GM20431 (cell line): ENCODE data around the gene PTPRD.

Experiments used
- in situ Hi-C: fragments of 300-500 bp; cut with MseI, MboI; formaldehyde crosslinking; loops from one replicate; pipeline ENCODE4 v1.15.0; 2020; ENCODE audit warnings: low sequenced_read_pairs; ENCODE audit not compliant: unreplicated experiment

Gene PTPRD

GRCh38 chr9:8382777-8383527, 2229.8 kb downstream of the PTPRD start:
- in situ Hi-C loops = no loop called here

- in situ Hi-C loops = no loop called here
Measured at GRCh38 chr9:8382266-8382665, 2230.5 kb downstream of the PTPRD start.

DNA sequence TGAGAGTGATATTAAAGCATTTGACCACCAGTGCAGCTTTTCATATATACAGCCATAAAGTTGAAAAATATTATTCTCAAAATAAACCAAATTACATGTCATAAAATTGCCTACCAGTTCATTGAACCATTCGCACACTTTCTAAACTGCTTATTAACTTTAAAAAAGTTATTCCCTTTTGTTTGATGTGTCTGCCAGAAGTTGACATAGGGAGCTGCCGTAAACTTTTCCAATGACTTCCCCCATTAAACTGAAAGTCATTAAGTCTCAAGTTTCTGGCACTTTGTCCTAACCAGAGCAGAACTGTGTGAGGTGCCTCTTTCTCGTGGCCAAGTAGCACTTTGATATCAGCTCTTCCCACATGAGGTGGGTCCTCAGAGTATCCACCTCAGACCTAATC, 2231.2 kb downstream of the PTPRD start:
- in situ Hi-C loops = no loop called here

DNA sequence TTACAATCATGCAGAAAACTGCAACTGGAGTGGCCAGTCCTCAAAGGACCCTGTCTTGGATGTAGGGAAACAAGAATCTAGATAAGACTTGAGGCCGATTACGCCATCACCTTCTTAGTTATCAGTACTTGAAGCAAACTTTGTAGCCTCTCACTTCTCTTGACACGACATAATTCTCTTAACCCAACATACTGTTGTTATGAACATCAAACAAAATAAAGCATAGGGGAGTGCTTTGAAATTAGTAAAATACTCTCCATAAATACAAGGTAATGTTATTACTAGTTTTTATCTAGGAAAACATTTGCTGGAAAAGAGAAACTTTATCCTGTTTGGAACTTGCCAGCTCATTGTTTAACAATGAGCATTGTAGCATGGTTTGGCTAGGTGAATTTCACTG, 2238.3 kb downstream of the PTPRD start:
- in situ Hi-C loops = no loop called here

DNA sequence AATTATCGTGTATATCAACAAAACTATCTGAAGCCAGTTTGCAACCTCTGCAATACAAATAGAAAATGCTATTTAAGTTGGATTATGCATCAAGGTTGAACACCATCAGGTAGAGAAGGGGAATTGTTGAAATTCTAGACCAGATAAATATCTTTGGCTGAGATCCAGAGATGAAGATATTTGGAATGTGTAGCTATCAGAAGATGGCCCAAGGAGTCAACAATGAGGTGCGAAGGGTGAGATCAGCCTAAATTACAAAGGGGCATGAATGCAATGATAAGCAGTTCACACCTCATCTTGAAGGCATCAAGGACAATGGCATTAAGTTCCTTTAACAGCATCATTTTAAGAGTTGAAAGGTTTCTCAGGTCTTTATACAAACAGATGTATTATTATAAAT, 2241.1 kb downstream of the PTPRD start:
- in situ Hi-C loops = no loop called here

GRCh38 chr9:8366161-8366926, 2246.5 kb downstream of the PTPRD start:
- in situ Hi-C loops = no loop called here

DNA sequence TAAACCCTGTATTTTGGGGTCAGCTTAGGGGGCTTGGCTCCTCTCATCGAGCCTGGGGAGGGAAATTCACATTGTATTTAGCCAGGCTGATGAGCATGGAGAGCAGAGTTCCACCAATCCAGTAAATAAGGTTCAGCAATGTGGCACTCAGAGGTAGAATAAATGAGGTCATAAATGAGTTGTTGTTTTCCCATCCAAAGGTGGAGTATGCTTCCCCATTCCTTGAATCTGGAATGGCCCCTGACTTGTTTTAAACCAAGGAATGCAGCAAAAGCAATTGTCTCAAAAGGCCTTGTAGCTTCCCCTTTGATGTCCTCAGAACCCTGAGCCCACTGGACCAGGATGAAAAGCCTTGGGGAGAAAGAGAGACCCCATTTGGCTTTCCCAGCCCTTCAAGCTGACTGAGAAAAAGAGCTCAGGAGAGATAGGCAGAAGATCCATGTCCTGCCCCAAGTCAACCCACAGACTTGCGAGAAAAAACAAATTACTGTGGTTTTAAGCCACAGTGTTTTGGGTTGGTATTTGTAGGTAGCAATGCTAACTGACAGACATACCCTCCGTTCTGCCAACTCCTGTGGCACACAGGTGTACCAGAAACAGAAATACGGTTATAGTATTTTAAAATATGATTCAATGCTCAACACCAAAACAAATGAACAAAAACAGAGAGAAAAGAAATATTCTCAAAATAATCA, 2247.2 kb downstream of the PTPRD start:
- in situ Hi-C loops = no loop called here

DNA sequence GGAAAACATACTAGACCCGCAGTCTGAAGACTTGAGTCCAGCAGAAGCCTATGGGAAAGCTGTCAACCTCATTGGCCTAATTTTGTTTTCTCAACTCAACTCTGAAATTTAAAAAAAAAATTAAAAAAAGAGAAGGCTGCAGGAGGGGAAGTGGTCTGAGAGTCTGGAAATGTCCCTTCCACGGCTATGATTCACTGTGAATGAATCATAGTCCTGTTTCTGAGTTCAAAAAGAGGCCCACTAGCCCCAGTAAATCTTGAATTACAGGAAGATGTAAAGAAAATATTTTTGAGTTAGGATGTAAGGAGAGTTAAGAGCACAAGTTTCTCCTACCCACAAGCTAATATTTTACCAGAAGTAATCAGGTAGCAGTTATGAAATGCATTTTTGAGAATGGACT, 2247.8 kb downstream of the PTPRD start:
- in situ Hi-C loops = no loop called here

DNA sequence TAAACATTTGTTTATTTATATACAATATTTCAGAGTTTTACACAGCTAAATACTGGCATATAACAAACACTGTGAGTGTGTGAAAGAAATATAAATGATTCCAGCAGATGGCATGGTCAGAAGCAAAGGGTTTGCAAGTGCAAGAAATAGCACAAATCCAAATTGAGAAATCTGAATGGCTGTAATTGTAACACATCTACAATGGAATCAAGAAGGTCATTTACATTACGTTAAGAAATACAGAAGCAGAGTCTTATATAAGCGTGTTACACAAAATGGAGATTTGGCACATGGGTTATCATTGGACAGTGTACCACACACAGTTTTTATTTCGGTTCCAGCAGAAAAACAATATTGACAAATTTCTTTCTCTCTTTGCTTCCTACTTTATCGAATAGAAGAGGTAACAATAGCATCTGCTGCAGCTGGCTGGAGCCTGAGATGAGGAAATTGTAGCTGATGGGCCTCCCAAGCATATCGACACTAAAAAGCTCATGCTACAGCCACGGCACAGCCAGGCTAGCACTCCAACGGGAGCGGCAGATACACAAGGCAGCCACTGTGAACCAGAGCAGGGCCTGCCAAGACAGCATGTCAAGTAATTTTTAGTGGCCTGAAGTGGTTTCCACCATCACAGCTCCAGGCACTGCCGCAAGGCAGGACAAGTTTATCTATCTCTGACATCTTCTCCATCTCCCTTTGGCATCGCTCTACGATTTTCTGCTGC, 2248.6 kb downstream of the PTPRD start:
- in situ Hi-C loops = no loop called here

DNA sequence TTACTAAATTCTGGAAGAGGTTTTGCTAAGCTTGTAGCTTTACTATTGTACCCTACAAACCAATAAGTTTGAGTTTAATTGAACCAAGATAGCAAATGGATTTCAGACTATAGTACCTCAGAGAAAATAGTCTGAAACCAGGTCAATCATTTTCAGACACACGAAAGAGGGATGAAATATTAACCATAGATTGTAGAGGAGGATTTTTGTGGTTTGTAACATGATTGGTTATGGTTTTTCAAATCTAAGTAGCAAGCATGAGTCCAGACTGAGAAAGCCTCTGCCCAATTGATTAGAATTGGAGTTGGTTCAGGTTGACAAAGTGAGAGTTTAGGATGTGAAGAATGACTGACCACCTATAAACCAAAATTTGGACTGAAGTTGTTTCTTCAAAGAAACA, 2250.6 kb downstream of the PTPRD start:
- in situ Hi-C loops = no loop called here

DNA sequence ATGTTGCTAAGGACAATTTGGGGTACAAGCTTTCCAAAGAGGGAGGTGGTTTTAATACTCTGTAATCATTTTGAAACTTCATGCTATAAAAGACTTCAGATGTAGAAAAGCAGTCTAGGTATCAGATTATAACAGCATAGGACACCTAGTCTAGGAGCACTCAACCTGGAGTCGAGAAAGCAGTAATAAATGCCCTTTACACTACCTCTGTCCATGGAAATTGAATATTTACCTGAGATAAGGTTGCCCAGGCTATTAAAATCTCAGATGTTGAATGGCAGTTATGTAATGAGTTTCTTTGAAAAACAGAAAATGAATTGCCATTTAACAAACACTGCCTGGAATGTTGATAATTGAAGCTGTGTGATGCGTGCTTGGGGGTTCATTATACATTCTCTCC, 2251.4 kb downstream of the PTPRD start:
- in situ Hi-C loops = no loop called here

DNA sequence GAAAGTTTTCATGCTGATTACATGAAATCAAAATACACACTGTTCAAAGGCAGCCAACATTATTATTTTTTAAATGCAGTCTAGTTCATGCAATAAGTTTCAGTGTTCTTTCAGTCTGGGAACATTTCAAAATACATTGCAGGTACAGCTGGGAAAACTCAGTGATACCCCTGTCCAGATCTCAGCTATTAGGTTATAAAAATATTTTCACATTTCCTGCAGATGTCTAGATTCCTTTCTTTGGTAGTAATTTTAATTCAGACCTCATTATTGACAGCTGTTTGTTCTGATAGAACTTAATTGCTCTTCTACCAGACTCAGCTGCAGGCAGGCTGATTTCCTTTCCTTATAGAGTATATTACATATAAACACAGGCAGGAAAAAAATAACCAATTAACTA, 2256.4 kb downstream of the PTPRD start:
- in situ Hi-C loops = no loop called here

DNA sequence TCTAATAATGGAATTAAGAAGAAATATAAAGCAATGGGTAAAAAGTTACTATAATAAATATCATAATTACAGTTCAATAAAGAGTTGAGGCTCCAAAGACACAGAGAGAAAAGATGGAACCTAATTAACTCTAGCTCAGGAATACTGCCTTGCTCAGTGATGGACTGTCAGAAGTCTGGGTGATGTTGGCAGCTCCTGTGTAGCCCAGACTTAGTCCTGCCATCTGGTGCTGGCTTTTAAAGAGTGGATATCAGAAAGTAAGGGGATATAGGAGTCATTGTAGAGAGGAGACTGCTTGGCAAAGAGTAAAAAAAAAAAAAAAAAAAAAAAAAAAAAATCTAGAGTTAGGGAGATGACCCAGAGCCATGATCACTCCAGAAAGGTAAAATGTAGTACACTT, 2261.4 kb downstream of the PTPRD start:
- in situ Hi-C loops = no loop called here

- in situ Hi-C loops = no loop called here
Measured at GRCh38 chr9:8349901-8350300, 2262.9 kb downstream of the PTPRD start.

- in situ Hi-C loops = no loop called here
Measured at GRCh38 chr9:8349376-8349775, 2263.4 kb downstream of the PTPRD start.

- in situ Hi-C loops = no loop called here
Measured at GRCh38 chr9:8348756-8349155, 2264.0 kb downstream of the PTPRD start.

DNA sequence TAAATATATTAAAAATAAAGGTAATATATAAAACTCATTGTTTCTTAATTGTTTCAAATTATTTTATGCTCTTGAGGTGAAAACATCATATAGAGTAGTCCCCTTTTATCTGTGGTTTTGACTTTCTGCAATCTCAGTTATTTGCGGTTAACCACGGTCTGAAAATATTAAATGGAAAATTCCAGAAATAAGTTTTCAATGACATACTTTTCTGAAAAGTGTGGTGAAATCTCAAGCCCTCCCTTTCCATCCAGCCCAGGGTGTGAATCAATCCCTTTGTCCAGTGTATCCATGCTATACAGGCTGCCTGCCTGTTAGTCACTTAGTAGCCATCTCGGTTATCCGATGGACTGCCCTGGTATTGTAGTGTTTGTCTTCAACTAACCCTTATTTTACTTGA, 2266.5 kb downstream of the PTPRD start:
- in situ Hi-C loops = no loop called here

GRCh38 chr9:8338767-8339510, 2273.9 kb downstream of the PTPRD start:
- in situ Hi-C loops = no loop called here

GRCh38 chr9:8337834-8338766, 2274.7 kb downstream of the PTPRD start:
- in situ Hi-C loops = no loop called here
